Mesothelial cell of epicardium (in vitro differentiated cells): Measurements from ENCODE around the gene FNDC4. TPM values are rescaled to one million over a fixed set of nuclear protein-coding genes. Genes with fewer than 3 reads are reported as not detected.
A peak's percentile ranks its signal among the peaks of the same experiment; 100 is the strongest.

Source experiments
- DNase-seq, 2 experiments: peaks; one replicate each; pipeline ENCODE4 v3.0.0; 2021; ENCODE audit warnings: low spot score in 2 of 2; ENCODE audit not compliant: unreplicated experiment in 2 of 2
- H3K27ac Mint-ChIP-seq: 2 replicates; pipeline ENCODE4 v1.8.0; 2021; ENCODE audit warnings: mixed read lengths
- H3K27me3 Mint-ChIP-seq: 2 replicates; pipeline ENCODE4 v1.8.0; 2021; ENCODE audit warnings: low read depth, mixed read lengths
- H3K36me3 Mint-ChIP-seq: 2 replicates; pipeline ENCODE4 v1.8.0; 2021; ENCODE audit warnings: mixed read lengths
- H3K4me1 Mint-ChIP-seq: 2 replicates; pipeline ENCODE4 v1.8.0; 2021; ENCODE audit warnings: mixed read lengths
- H3K4me3 Mint-ChIP-seq: 2 replicates; pipeline ENCODE4 v1.8.0; 2021; ENCODE audit warnings: mild to moderate bottlenecking, moderate library complexity, mixed read lengths
- H3K9me3 Mint-ChIP-seq: 2 replicates; pipeline ENCODE4 v1.8.0; 2021; ENCODE audit warnings: mixed read lengths
- total RNA-seq: library from RNA; stranded (reverse); gene quantifications from 3 replicates; pipeline ENCODE4 v1.2.1, GENCODE V29; 2021
- TF ChIP-seq, protein P1 (sequence below): fragments of 200-600 bp; sonication (generic); IDR thresholded peaks from one replicate; pipeline ENCODE4 v1.5.0; 2021; ENCODE audit warnings: antibody characterized with exemption; ENCODE audit not compliant: unreplicated experiment

FNDC4 gene
- total RNA-seq, 1 donor from 2014 or later: 8.1 TPM

GRCh38 chr2:27492557-27492956 is 2.4 kb downstream of the FNDC4 start:
- H3K27me3 Mint-ChIP-seq: peaks cover 37% of the 10 kb centered on the region
- H3K36me3 Mint-ChIP-seq: no peaks in the 10 kb centered on the region
- no peak overlapping the region for H3K4me3 Mint-ChIP-seq
- TF ChIP-seq, protein P1, sequence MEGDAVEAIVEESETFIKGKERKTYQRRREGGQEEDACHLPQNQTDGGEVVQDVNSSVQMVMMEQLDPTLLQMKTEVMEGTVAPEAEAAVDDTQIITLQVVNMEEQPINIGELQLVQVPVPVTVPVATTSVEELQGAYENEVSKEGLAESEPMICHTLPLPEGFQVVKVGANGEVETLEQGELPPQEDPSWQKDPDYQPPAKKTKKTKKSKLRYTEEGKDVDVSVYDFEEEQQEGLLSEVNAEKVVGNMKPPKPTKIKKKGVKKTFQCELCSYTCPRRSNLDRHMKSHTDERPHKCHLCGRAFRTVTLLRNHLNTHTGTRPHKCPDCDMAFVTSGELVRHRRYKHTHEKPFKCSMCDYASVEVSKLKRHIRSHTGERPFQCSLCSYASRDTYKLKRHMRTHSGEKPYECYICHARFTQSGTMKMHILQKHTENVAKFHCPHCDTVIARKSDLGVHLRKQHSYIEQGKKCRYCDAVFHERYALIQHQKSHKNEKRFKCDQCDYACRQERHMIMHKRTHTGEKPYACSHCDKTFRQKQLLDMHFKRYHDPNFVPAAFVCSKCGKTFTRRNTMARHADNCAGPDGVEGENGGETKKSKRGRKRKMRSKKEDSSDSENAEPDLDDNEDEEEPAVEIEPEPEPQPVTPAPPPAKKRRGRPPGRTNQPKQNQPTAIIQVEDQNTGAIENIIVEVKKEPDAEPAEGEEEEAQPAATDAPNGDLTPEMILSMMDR: no peak
- H3K4me1 Mint-ChIP-seq: peaks cover 30% of the 10 kb centered on the region
- H3K27ac Mint-ChIP-seq: no peak overlapping the region
- no peak for DNase-seq
- H3K9me3 Mint-ChIP-seq: no peaks in the 10 kb centered on the region

DNA sequence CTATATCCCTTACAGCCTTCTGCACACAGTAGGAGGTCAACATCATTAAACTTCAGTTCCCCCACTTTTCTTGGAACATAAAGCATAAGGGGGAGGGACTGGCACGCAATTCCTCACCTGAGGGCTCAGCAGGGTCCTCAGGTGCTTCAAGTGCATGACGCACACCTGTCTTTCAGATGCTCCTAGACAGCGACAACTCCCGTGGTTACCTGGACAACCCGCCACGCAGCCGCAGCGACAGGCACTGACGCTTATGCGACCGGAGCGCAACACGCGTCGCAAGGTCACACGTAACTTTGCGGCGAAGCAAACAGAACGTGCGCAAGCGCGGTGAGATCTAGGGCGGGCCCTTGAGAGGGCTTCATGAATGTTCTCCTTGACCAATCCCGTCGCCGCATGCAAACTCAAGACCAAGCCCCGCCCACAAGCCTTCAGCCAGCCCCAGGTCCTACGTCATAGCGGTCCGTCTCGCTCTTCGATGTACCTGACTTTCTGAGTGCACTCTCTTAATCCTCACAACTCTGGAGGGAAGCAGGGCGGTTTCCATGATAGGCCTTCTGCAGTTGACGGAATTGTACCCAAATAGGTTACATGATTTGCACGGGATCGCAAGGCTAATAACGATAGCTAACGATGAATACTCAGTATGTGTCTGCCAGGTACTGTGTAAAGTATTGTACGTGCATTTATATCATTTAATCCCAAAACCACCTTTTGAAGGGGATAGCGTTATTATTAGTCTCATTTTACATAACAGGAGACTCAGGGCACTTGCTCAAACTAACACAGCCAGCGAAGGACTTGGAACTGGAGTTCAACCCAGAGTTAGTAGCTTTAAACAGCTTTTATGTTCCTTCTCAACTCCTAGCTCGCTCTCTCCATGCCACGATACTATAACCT is 5.3 kb downstream of the FNDC4 start, which contains the start of gene IFT172:
TSS of gene IFT172 (minus strand) at position 246 of the 900 bp plus-strand sequence. CDS start at position 156, 90 bp downstream.
- peaks cover 24% of the 10 kb centered on the region for H3K4me1 Mint-ChIP-seq
- H3K9me3 Mint-ChIP-seq: no peaks in the 10 kb centered on the region
- H3K36me3 Mint-ChIP-seq: no peaks in the 10 kb centered on the region
- peak within 1 kb of the TSS; percentile 94 for H3K4me3 Mint-ChIP-seq
- peak within 1 kb of the TSS; percentile 95 for H3K27ac Mint-ChIP-seq
- TF ChIP-seq, protein P1: no peak
- peaks cover 13% of the 10 kb centered on the region for H3K27me3 Mint-ChIP-seq
- peak; percentile 97 to 98 for DNase-seq

DNA sequence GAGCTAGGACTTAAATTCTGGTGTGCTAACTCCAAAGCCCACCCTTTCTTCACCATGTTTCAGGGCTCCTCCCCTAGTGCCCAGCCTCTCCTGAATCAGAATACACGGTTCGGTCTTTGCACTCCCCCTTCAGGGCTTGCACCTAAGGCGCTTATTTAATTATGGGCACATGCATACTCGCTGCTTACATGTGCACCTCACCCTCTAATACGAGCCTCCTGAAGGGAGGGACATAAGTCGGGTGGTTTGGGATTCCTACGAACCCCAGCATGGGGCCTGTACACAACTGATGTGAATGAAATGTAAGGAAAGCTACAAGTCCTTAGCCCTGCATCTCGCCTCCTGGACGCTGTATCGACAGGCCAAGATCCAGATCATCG is 5.9 kb downstream of the FNDC4 start:
- Mint-ChIP-seq H3K27ac (peak overlapping the region; percentile 95), H3K4me3 (peak overlapping the region; percentile 94), H3K9me3 (no peaks in the 10 kb centered on the region), H3K27me3 (peaks cover 8% of the 10 kb centered on the region), H3K4me1 (peaks cover 23% of the 10 kb centered on the region), H3K36me3 (no peaks in the 10 kb centered on the region)
- no peak for DNase-seq
- TF ChIP-seq, protein P1: no peak

GRCh38 chr2:27485496-27485895 is 9.5 kb downstream of the FNDC4 start:
- Mint-ChIP-seq H3K4me3 (no peak overlapping the region), H3K36me3 (peaks cover 14% of the 10 kb centered on the region), H3K4me1 (peaks cover 17% of the 10 kb centered on the region), H3K27me3 (no peaks in the 10 kb centered on the region), H3K9me3 (no peaks in the 10 kb centered on the region), H3K27ac (no peak overlapping the region)
- TF ChIP-seq, protein P1: no peak
- DNase-seq: no peak

DNA sequence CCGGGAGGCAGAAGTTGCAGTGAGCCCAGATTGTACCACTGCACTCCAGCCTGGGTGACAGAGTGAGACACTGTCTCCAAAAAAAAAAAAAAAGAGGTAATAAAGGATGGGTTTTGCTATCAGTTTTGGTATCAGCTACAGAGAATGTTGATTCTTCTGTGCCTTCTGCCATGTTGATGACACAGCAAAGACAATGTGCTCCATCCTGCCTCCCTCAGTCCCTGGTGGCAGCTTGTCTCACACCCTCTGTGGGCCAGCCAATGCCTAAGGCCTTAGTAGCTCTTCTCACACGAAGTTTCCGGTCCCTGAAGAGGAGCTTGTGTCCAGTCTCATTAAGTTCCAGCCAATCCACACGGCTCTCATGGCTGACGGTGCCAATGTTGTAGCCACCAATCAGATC is 23.0 kb downstream of the FNDC4 start:
- DNase-seq: no peak
- Mint-ChIP-seq H3K36me3 (peaks cover 26% of the 10 kb centered on the region), H3K4me1 (no peaks in the 10 kb centered on the region), H3K9me3 (no peaks in the 10 kb centered on the region), H3K4me3 (no peak overlapping the region), H3K27me3 (no peaks in the 10 kb centered on the region), H3K27ac (no peak overlapping the region)
- TF ChIP-seq, protein P1: no peak
